A549 (cell line): Measurements from ENCODE around the gene L3MBTL4.

Source experiments
- CBX8 ChIP-seq: fragments of 200-600 bp; sonication (generic); IDR thresholded peaks from 2 replicates; pipeline ENCODE4 v1.6.1; 2016
- CEBPB ChIP-seq, 2 experiments: fragments of >200 bp in 1 of 2; sonication (Bioruptor Twin) in 1 of 2; formaldehyde crosslinking in 1 of 2; IDR thresholded peaks; 2 replicates each; pipeline ENCODE4 v1.6.1; 2012 to 2016
- HEYL ChIP-seq: fragments of 250-450 bp; sonication (Bioruptor Pico); IDR thresholded peaks from 2 replicates; pipeline ENCODE4 v1.8.0; 2021; ENCODE audit warnings: mild to moderate bottlenecking, moderate library complexity
- MYC ChIP-seq: IDR thresholded peaks from 2 replicates; pipeline ENCODE4 v1.6.1; 2012; ENCODE audit warnings: mild to moderate bottlenecking, inconsistent platforms, low read length, improper control_type of control experiment, borderline replicate concordance
- POLR2A ChIP-seq: IDR thresholded peaks from 2 replicates; pipeline ENCODE4 v1.6.1; 2012; ENCODE audit warnings: mild to moderate bottlenecking, low read length
- RCOR1 ChIP-seq: fragments of 150-350 bp; IDR thresholded peaks from 2 replicates; pipeline ENCODE4 v1.6.1; 2014; ENCODE audit warnings: antibody characterized with exemption, low read length, low read depth
- SMC3 ChIP-seq: fragments of >200 bp; sonication (Bioruptor Twin); formaldehyde crosslinking; IDR thresholded peaks from 3 replicates; pipeline ENCODE4 v1.6.1; 2018; ENCODE audit warnings: inconsistent platforms
- ZFP36 ChIP-seq: fragments of 450-650 bp; IDR thresholded peaks from 2 replicates; pipeline ENCODE4 v1.6.1; 2014; ENCODE audit warnings: borderline replicate concordance; ENCODE audit not compliant: partially characterized antibody
- TF ChIP-seq, protein P1 (sequence below): fragments of >200 bp; sonication (Bioruptor Twin); formaldehyde crosslinking; IDR thresholded peaks from 3 replicates; pipeline ENCODE4 v1.5.1; 2016

DNA sequence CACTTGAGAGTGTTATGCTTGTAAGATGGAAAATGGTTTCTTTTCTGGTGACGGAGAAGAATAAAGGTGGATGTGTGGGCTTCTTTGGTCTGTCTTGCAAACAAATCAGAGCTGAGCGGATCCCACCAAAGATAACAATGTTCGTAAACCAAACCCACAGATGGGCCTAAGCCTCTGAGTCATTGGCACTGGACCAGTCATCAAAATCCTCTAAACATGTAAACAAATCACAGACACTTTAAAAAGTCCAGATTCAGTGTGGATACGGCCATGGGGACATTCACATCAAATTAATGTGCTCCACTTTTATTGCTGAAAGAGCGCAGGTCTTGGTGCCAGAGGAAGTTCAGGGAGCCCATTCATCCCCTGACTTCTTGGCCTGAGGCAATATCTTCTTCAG, 458.9 kb downstream of the L3MBTL4 start:
- TF ChIP-seq CEBPB (IDR thresholded peaks at IDR 0.05) (no peak), CBX8 (no peak), SMC3 (no peak), HEYL (CRISPR knock-in tag) (no peak), RCOR1 (no peak), ZFP36 (no peak), POLR2A (no peak), MYC (no peak)
- TF ChIP-seq, protein P1, sequence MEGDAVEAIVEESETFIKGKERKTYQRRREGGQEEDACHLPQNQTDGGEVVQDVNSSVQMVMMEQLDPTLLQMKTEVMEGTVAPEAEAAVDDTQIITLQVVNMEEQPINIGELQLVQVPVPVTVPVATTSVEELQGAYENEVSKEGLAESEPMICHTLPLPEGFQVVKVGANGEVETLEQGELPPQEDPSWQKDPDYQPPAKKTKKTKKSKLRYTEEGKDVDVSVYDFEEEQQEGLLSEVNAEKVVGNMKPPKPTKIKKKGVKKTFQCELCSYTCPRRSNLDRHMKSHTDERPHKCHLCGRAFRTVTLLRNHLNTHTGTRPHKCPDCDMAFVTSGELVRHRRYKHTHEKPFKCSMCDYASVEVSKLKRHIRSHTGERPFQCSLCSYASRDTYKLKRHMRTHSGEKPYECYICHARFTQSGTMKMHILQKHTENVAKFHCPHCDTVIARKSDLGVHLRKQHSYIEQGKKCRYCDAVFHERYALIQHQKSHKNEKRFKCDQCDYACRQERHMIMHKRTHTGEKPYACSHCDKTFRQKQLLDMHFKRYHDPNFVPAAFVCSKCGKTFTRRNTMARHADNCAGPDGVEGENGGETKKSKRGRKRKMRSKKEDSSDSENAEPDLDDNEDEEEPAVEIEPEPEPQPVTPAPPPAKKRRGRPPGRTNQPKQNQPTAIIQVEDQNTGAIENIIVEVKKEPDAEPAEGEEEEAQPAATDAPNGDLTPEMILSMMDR, result no peak
